ENCODE results near the gene ABCA3.

DNA sequence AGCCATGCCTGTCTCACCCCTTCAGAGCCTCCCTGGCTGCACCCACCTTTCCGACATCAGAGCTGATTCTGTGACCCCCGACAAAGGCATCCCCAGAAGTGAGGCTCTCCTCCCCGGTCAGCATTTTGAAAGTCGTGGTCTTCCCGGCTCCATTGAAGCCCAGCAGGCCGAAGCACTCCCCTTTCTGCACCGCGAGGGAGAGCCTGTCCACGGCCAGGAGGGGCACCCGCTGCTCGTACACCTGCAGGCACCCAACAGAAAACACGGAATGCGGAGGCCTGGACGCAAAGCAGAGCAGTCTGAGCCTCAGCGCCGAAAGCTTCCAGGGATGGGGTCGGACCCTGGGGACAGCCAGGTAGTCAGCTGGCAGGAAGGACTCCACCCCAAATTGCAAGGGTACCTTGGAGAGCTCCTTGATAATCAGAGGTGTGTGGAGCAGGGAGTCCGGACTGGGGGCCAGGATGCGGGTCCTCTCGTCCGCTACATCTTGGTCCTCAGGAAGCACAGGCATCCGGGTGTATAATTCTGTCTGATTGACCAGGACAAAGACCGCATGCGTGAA is 59.5 kb downstream of the ABCA3 start:
- no peak for TF ChIP-seq CTCF (IDR thresholded peaks at IDR 0.05)
- TF ChIP-seq POLR2A (IDR thresholded peaks at IDR 0.05): no peak
- TF ChIP-seq EP300 (IDR thresholded peaks at IDR 0.05): no peak
